ENCODE data around the gene TOM1. TPM values are rescaled to one million over a fixed set of nuclear protein-coding genes. Genes with fewer than 3 reads are reported as not detected.

TOM1 gene
- total RNA-seq, 1 experiment from 2014 or later = 49.1 TPM

GRCh38 chr22:35329114-35329847 lies 29.6 kb downstream of the TOM1 start:
- Mint-ChIP-seq H3K27me3 (ENCODE audit: unreplicated experiment) (no peaks in the 10 kb centered on the region), H3K4me3 (ENCODE audit: low read depth, unreplicated experiment) (no peak overlapping the region), H3K9me3 (ENCODE audit: low read depth, unreplicated experiment) (no peaks in the 10 kb centered on the region), H3K36me3 (ENCODE audit: insufficient read depth, unreplicated experiment) (peaks cover 47% of the 10 kb centered on the region), H3K4me1 (ENCODE audit: low read depth, unreplicated experiment) (no peaks in the 10 kb centered on the region), H3K27ac (ENCODE audit: unreplicated experiment) (no peak overlapping the region)
- CTCF ChIA-PET = no interaction called here
- no peak for TF ChIP-seq CTCF (IDR thresholded peaks at IDR 0.05; ENCODE audit: unreplicated experiment)
- no peak for DNase-seq
- BruUV-seq (replicated peaks) = no TSS peak
- intact Hi-C loops (cut with micrococcal nuclease; ENCODE audit: unreplicated experiment) = no loop called here

DNA sequence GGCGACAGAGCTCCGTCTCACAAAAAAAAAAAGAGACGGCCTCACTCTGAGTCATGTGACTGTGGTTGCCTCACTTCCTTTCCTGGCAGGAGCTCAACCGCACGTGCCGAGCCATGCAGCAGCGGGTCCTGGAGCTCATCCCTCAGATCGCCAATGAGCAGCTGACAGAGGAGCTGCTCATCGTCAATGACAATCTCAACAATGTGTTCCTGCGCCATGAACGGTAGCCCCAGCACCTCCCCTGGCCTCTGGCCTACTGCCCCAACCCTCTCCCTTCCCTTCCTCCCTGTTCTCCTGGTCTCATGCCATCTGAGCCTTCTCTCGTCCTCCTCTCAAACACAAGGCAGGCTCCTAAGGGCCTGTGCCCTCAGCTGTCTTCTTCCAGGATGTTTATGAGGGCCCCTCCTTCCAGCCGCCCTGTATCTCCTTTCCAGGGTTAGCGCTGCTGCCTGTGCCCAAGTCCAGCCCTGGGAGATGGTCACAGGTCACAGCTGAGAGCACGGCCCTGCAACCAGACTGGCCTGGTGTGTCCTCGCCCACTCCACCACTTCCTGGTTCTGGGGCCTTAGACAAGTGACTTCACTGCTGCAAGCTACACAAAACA lies 30.7 kb downstream of the TOM1 start:
- intact Hi-C loops (cut with micrococcal nuclease; ENCODE audit: unreplicated experiment) = no loop called here
- TF ChIP-seq CTCF (IDR thresholded peaks at IDR 0.05; ENCODE audit: unreplicated experiment) = no peak
- H3K4me3 Mint-ChIP-seq (ENCODE audit: low read depth, unreplicated experiment) = no peak overlapping the region
- no peaks in the 10 kb centered on the region for H3K4me1 Mint-ChIP-seq (ENCODE audit: low read depth, unreplicated experiment)
- DNase-seq = no peak
- CTCF ChIA-PET = interaction anchor here (0.7 to 0.8 kb wide), 2 partner anchors 14 to 31 kb away, joined by 3 read pairs; partner anchors contain the start of gene TOM1
- H3K9me3 Mint-ChIP-seq (ENCODE audit: low read depth, unreplicated experiment) = no peaks in the 10 kb centered on the region
- no peaks in the 10 kb centered on the region for H3K27me3 Mint-ChIP-seq (ENCODE audit: unreplicated experiment)
- no TSS peak for BruUV-seq (replicated peaks)
- H3K36me3 Mint-ChIP-seq (ENCODE audit: insufficient read depth, unreplicated experiment) = peaks cover 38% of the 10 kb centered on the region
- no peak overlapping the region for H3K27ac Mint-ChIP-seq (ENCODE audit: unreplicated experiment)

- no peaks in the 10 kb centered on the region for H3K4me1 Mint-ChIP-seq (ENCODE audit: low read depth, unreplicated experiment)
- CTCF ChIA-PET = no interaction called here
- intact Hi-C loops (cut with micrococcal nuclease; ENCODE audit: unreplicated experiment) = no loop called here
- no peak for TF ChIP-seq CTCF (IDR thresholded peaks at IDR 0.05; ENCODE audit: unreplicated experiment)
- H3K9me3 Mint-ChIP-seq (ENCODE audit: low read depth, unreplicated experiment) = no peaks in the 10 kb centered on the region
- no peak overlapping the region for H3K27ac Mint-ChIP-seq (ENCODE audit: unreplicated experiment)
- DNase-seq = no peak
- no peaks in the 10 kb centered on the region for H3K27me3 Mint-ChIP-seq (ENCODE audit: unreplicated experiment)
- no TSS peak for BruUV-seq (replicated peaks)
- no peak overlapping the region for H3K4me3 Mint-ChIP-seq (ENCODE audit: low read depth, unreplicated experiment)
- peaks cover 37% of the 10 kb centered on the region for H3K36me3 Mint-ChIP-seq (ENCODE audit: insufficient read depth, unreplicated experiment)
Observed at GRCh38 chr22:35332278-35332677, 32.6 kb downstream of the TOM1 start.

GRCh38 chr22:35333220-35333619 lies 33.5 kb downstream of the TOM1 start:
- TF ChIP-seq CTCF (IDR thresholded peaks at IDR 0.05; ENCODE audit: unreplicated experiment) = no peak
- no TSS peak for BruUV-seq (replicated peaks)
- no peaks in the 10 kb centered on the region for H3K4me1 Mint-ChIP-seq (ENCODE audit: low read depth, unreplicated experiment)
- H3K36me3 Mint-ChIP-seq (ENCODE audit: insufficient read depth, unreplicated experiment) = peaks cover 38% of the 10 kb centered on the region
- no peak overlapping the region for H3K27ac Mint-ChIP-seq (ENCODE audit: unreplicated experiment)
- intact Hi-C loops (cut with micrococcal nuclease; ENCODE audit: unreplicated experiment) = no loop called here
- no peak for DNase-seq
- H3K9me3 Mint-ChIP-seq (ENCODE audit: low read depth, unreplicated experiment) = no peaks in the 10 kb centered on the region
- CTCF ChIA-PET = no interaction called here
- no peaks in the 10 kb centered on the region for H3K27me3 Mint-ChIP-seq (ENCODE audit: unreplicated experiment)
- no peak overlapping the region for H3K4me3 Mint-ChIP-seq (ENCODE audit: low read depth, unreplicated experiment)

Data from Calu3 (cell line).